GM12878 (cell line): ENCODE measurements around the gene SLC9A7. TPM values are rescaled to one million over a fixed set of nuclear protein-coding genes. Genes with fewer than 3 reads are reported as not detected.
A peak's percentile ranks its signal among the peaks of the same experiment; 100 is the strongest.

ENCODE experiments used
- CREM ChIP-seq: IDR thresholded peaks from 2 replicates; pipeline ENCODE4 v1.6.1; 2014; ENCODE audit warnings: antibody characterized with exemption, low read depth
- ESRRA ChIP-seq: IDR thresholded peaks from 2 replicates; pipeline ENCODE4 v1.6.1; 2012; ENCODE audit warnings: mild to moderate bottlenecking, low read length, improper control_type of control experiment
- IRF4 ChIP-seq: IDR thresholded peaks from 2 replicates; pipeline ENCODE4 v1.6.1; 2011; ENCODE audit warnings: low read depth, low read length
- MEF2A ChIP-seq: IDR thresholded peaks from 2 replicates; pipeline ENCODE4 v1.6.1; 2011; ENCODE audit warnings: low read depth, mild to moderate bottlenecking, low read length, moderate library complexity; ENCODE audit not compliant: insufficient read depth
- PAX5 ChIP-seq: IDR thresholded peaks from 2 replicates; pipeline ENCODE4 v1.6.1; 2011; ENCODE audit warnings: low read depth, low read length, borderline replicate concordance
- RUNX3 ChIP-seq: IDR thresholded peaks from 2 replicates; pipeline ENCODE4 v1.6.1; 2012; ENCODE audit warnings: low read length, inconsistent platforms
- SUPT20H ChIP-seq: IDR thresholded peaks from 2 replicates; pipeline ENCODE4 v1.6.1; 2011; ENCODE audit warnings: low read depth, mild to moderate bottlenecking, low read length, moderate library complexity, borderline replicate concordance; ENCODE audit not compliant: control insufficient read depth
- TCF7 ChIP-seq: IDR thresholded peaks from 2 replicates; pipeline ENCODE4 v1.6.1; 2014; ENCODE audit warnings: antibody characterized with exemption, borderline replicate concordance
- ZNF217 ChIP-seq: fragments of 450-650 bp; IDR thresholded peaks from 2 replicates; pipeline ENCODE4 v1.6.1; 2017; ENCODE audit warnings: antibody characterized with exemption, mild to moderate bottlenecking
- ZNF622 ChIP-seq: fragments of 450-650 bp; IDR thresholded peaks from 2 replicates; pipeline ENCODE4 v1.6.1; 2017; ENCODE audit warnings: mild to moderate bottlenecking, inconsistent platforms
- polyA plus RNA-seq, 11 experiments: library from polyadenylated mRNA; depleted of rRNA in 4 of 11; unstranded in 6 of 11; stranded (reverse) in 5 of 11; fragments of >200 nt; fragmentation: Nextera tagmentation in 4 of 11; fragmentation: Illumina TruSeq in 1 of 11; extraction: Ambion mirVana in 4 of 11; extraction: Trizol in 1 of 11; gene quantifications; 1 replicate in 1 of 11; 2 replicates in 10 of 11; pipeline versions ENCODE4 v1.2.1 to v1.2.3, GENCODE V29; 2011 to 2016; ENCODE audit warnings: inconsistent platforms in 2 of 11, missing spikeins in 2 of 11, low read depth in 1 of 11
- total RNA-seq, 4 experiments: library from RNA; depleted of rRNA in 3 of 4; stranded (reverse); fragments of >200 nt in 3 of 4; fragmentation: Illumina TruSeq in 1 of 4; extraction: Trizol in 1 of 4; gene quantifications; 2 replicates each; pipeline versions ENCODE4 v1.2.1 to v1.2.3, GENCODE V29; 2013 to 2021
- TF ChIP-seq, protein P1 (sequence below): IDR thresholded peaks from 2 replicates; pipeline ENCODE4 v1.6.1; 2011; ENCODE audit warnings: low read depth, mild to moderate bottlenecking, low read length, moderate library complexity, borderline replicate concordance; ENCODE audit errors: extremely low read depth
- TF ChIP-seq, protein P2 (sequence below): fragments of 450-650 bp; conservative IDR thresholded peaks from 2 replicates; pipeline ENCODE4 v1.6.1; 2017; ENCODE audit warnings: mild to moderate bottlenecking, moderate library complexity
- TF ChIP-seq, protein P3 (sequence below): fragments of 150-350 bp; IDR thresholded peaks from 2 replicates; pipeline ENCODE4 v1.6.1; 2014; ENCODE audit warnings: mild to moderate bottlenecking, low read depth, low read length

The SLC9A7 gene
- total and polyA plus RNA-seq, 10 of the 15 experiments (the other 5 are each of a cell fraction or from before 2014, with no cell fraction given) = 5.0 to 62.8 (median 30.5) TPM

DNA sequence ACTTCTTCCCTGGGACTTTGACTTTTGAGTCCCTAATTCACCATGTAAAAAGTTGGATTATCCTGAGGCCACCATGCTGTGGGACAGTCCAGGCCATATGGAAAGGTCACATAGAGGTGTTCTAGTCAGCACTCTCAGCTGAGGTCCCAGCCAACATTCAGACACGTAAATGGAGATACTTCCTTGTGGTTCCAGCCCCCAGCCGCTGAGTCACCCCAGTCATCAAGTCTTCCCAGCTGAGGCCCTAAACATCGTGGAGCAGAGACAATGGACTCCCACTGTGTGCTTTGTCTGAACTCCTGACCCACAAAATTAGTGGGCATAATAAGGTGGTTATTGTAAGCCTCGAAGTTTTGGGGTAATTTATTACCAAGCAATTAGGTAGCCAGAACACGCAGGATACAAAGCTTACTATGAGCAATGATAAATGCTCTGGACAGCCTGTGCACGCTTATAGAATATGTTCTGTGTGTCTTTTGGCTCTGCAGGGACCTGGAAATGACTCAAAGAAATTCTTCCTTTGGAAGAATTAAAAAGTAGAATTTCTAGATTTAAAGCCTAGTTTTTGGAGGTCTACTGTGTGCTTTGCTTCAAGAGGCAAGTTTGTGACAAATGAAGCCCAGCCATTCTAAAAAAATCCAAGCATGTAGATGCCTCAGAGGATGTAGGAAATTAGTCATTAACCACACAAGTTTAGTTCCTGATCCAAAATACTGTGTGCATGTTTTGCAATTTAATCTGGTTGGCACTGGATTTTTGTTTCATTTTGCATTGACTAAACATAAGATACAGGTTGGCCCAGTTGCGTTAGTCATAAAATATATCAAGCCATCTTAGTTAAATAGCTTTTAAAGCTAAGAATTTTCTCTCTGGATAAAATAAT is 33.2 kb upstream of the SLC9A7 start (continued):
- TF ChIP-seq, protein P1, sequence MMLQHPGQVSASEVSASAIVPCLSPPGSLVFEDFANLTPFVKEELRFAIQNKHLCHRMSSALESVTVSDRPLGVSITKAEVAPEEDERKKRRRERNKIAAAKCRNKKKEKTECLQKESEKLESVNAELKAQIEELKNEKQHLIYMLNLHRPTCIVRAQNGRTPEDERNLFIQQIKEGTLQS = no peak
- TF ChIP-seq RUNX3 (peak; percentile 89), ZNF217 (no peak), SUPT20H (no peak), TCF7 (no peak), CREM (0 out of 2 replicates have a peak, but pooled peaks have one; percentile 12), PAX5 (no peak), IRF4 (no peak), ESRRA (no peak), MEF2A (0 out of 2 replicates have a peak, but pooled peaks have one; percentile 21), ZNF622 (no peak)
- TF ChIP-seq, protein P2, sequence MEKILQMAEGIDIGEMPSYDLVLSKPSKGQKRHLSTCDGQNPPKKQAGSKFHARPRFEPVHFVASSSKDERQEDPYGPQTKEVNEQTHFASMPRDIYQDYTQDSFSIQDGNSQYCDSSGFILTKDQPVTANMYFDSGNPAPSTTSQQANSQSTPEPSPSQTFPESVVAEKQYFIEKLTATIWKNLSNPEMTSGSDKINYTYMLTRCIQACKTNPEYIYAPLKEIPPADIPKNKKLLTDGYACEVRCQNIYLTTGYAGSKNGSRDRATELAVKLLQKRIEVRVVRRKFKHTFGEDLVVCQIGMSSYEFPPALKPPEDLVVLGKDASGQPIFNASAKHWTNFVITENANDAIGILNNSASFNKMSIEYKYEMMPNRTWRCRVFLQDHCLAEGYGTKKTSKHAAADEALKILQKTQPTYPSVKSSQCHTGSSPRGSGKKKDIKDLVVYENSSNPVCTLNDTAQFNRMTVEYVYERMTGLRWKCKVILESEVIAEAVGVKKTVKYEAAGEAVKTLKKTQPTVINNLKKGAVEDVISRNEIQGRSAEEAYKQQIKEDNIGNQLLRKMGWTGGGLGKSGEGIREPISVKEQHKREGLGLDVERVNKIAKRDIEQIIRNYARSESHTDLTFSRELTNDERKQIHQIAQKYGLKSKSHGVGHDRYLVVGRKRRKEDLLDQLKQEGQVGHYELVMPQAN = no peak
- TF ChIP-seq, protein P3, sequence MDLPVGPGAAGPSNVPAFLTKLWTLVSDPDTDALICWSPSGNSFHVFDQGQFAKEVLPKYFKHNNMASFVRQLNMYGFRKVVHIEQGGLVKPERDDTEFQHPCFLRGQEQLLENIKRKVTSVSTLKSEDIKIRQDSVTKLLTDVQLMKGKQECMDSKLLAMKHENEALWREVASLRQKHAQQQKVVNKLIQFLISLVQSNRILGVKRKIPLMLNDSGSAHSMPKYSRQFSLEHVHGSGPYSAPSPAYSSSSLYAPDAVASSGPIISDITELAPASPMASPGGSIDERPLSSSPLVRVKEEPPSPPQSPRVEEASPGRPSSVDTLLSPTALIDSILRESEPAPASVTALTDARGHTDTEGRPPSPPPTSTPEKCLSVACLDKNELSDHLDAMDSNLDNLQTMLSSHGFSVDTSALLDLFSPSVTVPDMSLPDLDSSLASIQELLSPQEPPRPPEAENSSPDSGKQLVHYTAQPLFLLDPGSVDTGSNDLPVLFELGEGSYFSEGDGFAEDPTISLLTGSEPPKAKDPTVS = no peak
